Putamen (tissue), 1 donor: Measurements from ENCODE around the gene MICALL2.
A peak's percentile ranks its signal among the peaks of the same experiment; 100 is the strongest.

Experiments
- DNase-seq: peaks from one replicate; pipeline ENCODE4 v3.0.0-alpha.2; 2016; ENCODE audit warnings: low spot score

Gene MICALL2

DNA sequence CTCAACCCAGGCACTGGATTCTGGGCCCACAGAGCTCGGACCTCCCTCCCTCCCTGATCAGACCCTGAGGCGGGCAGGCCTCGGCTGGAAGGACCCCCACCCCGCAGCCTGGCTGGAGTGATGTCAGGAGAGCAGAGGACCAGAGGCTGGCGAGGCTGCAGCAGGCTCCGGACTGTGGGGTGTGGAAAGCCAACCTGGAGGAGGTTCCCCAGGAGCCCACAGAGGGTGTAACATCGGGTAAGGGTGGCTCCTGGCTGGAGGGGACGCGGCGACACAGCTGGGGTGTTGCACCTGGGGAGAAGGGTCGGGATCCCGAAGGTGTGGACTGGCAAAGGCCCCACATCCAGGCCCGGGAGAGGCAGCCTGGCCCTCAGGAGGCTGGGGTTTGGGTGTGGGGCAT, 8.9 kb upstream of the MICALL2 start:
- no peak for DNase-seq

DNA sequence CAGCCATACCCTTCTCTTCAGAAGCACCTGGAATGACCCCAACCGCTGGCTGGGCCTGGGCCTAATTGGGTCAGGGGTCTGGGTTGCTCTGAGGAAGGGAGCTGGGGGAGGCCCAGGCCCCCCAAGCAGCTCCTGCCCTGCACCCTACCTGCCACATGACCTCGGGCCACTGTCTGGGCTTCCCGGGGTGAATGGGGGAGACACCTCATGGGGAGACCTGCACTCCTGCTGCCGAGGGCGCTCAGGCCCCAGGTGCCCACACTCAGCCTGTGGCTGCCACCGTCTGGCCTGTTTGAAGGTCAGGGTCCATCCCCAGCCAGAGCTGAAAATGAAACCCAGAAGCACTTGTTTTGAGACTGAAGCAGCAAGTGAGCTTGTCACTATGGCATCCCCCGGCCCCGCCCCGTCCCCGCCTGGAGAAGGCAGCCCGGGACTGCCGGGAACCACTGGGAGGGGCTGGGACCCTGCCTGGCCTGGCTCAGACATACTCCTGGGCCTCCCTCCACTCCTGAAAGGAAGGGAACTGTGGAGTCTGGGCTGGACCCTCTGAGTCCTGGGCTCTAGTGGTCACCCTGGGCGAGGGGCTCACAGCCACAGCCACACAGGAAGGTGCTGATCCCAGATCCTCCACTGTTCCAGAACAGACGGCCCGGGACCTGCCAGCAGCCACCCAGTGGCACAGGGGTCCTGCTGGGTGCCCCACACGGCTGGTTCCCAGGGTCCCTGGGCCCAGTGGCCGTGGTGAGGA, 7.4 kb upstream of the MICALL2 start:
- no peak for DNase-seq

DNA sequence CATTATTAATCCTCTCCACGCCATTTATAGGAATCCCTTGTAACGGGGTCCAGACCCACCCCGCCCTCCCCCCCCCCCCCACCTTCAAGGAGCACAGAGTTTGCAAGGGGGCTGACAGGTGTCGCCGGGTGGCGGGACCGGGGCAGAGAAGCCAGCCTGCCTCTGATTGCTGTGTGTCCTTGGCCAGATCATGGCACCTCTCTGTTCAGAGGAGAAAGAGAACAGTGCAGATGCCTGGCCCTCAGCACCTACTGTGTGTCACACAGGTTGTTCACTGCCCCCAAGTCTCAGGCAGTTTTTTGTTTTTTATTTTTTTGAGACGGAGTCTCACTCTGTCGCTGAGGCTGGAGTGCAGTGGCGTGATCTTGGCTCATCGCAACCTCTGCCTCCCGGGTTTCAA, 5.4 kb upstream of the MICALL2 start:
- no peak for DNase-seq

DNA sequence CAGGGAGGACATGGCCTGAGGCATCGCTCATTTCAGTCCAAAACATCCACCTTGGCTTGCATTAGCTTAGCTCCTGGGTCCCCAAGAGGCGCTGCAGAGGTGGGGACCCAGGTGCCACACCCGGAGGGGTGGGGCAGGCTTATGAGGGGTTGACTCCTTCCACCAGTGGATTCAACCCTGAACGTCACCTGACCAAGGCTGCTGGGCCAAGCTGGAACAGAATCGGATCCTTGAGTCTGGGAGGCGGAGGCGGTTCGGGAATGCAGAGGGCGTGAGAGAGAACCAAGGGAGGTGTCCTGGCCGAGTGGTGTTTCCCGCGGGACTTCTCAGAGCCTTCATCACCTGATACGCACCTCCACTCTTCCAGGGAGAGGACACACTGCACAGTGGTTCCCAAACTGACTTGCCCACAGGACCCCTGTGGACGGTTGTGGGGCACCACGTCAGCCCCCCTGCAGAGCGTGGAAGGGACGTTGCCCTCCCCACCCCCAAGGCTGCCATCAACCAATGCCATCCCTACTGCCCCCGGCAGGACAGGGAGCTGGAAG, 4.5 kb upstream of the MICALL2 start:
- DNase-seq, result no peak

DNA sequence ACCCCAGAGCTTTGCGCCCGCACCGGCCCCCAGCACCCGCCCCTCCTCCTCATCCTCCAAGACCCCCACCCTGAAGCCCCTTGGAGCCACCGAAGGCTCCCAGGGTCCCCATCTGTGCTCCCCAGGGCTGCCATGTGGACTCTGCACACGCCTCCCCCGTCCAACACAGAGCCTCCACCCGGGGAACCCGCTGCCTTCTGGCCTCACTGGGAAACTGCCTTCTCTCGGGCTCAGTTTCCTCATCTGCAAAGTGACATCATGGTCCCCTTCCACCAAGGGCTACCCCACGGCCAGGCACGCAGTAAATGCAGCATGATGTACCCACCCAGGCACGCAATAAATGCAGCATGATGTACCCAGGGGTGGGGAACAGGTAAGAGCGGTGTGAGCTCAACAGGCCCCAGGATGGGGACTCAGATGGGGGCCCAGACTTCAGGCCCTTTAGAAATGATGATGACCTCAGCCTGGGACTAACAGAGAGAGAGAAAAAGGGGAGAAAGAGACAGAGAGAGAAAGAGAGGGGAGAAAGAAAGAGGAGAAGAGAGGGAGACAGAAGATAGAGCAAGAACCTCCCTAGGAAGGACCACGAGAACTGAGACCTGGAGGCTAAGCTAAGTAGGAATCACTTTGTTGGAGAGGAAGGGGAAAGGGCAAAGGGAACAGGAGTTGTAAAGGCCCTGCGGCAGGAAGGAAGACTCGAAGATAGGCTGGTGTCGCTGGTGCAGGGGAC, 2.5 kb upstream of the MICALL2 start:
- DNase-seq, result no peak

DNA sequence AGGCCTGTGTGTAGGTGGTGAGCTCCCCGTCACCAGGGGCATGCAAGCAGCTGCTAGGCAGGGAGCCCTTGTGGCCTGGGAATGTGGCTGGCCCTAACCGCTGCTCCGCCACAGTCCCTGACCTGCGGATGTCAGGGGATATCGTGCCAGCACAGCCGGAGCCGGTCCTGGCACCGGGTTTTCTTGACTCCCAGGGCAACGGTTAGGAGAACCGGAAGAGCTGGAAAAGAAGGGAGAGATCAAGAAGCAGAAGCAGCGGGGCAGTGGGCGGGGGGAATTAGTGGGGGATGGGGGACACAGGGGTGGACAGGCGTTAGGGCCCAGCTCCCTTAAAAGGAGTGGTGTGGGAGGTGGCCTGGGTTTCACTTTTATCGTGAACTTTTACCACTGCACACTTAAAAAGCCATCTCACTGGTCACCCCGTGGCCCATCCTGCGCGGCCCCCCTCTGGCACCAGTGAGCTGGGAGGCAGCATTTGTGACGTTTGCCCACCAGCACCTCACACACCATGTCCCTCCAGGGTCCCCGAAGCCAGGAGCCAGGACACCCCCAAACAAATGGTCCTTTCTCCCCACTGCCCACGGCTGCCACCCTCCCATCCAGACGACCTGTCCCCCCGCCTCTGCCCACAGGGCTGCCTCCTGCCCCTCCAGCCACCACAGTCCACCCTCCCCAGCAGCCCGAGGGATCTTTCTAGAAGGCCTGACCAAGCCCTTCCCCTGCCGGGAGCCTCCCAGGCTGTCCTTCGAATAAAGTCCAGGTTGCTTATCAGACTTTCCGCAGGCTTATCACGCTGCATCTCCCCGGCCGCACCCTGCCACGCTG, 1.8 kb upstream of the MICALL2 start:
- DNase-seq, result no peak

DNA sequence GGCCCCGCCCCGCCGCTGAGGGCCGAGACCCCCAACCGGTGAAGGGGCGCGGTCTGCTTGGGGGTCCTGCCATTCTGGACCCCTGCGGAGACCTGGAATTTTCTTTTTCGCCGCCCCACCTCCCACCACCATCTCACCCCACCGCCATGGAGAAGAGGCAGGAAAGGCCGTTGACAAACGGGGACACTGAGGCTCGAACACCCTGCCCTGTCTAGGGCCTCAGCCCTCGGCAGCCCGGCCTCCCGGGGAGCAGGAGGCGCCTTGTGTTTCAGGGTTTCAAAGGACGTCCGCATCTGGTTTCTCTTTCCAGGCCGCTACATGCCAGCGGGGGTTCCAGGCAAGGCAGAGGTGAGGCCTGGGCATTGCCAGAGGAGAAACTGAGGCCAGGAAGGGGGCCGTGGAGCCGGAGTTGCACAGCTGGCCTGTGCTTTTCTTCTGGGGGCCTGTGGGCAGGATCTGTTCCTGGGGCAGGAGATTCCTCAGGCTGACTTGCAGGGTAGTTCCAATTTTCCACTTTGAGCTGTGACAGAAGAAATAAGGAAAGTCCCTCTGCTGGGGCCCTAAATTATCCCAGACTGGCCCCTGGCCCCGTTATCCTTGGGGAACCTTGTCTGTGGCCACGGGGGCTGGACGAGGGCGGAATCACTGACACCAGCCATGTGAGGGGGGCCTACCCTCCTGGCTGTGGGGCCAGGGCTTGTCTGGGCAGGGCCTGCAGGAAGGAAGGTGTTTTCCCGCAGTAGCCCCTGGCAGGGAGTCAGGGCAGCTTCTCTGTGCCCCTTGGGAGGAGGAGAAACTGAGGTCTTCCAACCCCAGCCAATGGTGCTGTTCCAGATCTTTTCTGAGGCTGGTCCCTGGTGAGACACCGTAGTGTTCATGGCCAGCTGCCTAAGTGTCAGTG, 900 bp upstream of the MICALL2 start:
- DNase-seq, result no peak

DNA sequence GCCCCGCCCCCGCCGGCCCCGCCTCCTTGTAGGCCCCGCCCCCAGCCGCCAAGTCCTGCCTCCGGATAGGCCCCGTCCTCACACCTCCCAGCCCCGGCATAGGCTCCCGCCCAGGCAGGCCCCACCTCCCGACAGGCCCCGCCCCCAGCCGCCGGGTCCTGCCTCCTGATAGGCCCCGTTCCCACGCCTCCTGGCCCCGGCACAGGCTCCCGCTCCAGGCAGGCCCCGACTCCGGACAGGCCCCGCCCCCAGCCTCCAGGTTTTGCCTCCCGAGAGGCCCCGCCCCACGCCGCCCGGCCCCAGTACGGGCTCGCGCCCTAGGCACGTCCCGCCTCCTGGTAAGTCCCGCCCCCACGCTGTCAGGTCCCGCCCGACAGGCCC, 232 bp upstream of the MICALL2 start:
- peak; percentile 99 for DNase-seq

DNA sequence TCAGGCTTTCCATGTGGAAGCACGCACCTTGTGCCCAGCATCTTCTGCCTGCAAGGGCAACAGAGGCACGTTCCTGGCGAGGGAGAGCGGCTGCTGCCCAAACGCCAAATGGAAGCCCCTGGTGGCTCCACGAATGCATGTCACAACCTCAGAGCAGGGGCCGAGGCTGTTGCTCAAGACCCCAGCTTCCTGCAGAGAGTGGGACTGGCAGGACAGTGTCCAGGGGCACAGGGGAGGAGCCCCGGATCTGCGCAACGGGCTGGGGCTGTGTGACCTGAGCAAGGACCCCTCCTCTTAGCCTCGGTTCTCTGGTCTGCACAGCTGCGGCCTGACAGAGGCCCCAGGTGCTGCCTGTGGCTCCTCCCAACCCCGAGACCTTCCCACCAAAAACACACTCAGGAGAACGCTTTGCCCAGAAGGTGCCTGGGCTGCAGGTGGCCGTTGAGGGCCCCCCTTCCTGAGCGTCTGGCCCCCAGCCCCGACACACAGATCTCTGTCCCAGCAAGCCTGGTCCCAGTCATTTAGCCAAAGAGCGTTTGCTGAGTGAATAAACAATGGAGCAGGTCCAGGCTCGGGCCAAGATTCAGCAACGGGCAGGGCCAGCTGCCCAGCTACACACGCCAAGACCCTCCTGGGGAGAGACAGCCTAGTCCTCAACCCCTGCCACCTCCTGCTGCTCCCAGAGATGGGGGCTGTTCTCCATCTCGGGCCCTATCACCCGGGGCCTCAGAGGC, 1.2 kb downstream of the MICALL2 start:
- DNase-seq, result no peak

DNA sequence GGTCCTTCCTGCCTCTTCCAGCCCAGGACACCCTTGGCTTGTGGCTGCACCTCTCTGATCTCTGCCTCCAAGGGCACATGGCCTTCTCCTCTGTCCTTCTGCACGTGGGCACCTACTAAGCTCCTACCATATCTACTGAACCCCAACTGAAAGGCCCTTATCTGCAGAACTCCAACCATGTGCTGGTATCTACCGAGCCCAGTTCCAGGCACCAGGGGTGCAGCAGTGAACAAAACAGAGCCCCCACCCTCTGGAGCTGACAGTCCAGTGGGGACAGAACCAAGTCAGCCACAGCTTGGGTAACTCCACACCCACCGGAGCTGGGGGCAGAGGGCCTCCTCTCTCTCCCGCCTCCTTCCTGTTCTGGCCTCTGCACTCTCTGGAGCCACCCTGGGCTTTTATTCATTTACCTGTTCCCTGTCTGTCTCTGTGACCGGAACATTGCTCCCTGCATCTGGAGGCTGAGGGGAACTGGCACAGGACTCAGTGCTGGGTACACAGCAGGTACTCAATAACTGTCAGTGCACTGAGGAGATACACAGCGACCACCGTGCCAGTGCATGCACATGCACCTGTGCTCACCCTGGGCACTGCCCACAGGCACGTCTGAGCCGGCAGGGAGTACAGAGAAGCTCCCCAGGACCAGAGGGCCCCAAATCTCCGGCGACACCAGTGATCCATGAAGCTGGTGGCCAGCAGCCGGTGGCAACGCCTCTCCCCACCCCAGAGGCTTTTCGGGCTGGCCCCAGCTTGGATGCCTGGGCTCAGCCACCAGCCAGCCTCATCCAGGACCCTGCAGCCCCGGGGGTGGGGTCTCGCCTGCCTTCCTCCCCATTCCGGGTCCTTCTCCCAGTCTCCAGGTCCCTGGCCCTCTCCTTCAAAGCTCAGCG, 2.0 kb downstream of the MICALL2 start:
- DNase-seq, result no peak

DNA sequence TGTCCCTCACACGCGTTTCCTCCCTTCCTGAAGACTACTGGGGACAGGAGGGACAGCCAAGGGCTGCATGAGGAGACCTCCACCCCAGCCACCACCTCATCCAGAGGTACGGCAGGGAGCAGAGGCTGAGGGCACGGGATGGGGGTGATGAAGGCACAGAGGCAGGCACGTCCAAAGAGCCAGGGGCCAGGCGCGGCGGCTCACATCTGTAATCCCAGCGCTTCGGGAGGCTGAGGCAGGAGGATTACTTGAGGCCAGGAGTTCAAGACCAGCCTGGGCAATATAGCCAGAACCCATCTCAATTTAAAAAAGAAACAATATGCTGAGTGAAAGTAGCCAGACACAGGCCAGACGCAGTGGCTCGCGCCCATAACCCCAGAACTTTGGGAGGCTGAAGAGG, 3.3 kb downstream of the MICALL2 start:
- no peak for DNase-seq

DNA sequence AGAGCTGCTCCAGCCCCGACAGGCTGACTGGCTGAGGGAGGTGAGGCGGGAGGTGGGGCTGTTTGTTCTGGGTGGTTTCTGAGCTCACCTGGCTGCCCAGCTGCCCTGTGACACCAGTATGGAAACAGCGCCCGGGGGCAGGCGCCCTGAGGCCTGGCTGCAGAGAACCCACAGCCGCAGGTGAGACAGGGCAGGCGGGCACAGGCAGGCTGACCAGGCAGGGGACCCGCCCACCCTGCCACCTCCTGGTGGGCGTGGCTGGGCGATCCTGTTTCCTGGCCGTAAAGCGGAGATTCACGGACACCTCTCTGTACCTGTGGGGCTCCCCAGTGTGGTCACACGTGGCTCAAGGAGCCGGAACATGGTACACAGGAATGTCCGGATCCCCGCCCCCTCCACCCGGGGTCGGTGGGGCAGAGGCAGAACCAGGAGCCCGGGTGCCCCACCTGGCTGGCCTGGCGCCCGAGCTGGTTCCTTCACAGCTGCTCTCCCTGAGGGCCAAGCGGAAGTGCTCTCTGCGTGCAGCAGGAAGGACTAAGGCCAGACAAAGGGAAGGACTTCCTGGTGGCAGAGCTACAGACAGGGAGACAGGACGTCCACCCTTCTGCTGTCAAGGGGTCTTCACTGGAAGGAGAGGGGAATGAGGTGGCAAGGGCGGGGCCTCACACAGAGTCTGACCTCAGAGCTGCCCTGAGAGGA, 3.9 kb downstream of the MICALL2 start:
- no peak for DNase-seq

DNA sequence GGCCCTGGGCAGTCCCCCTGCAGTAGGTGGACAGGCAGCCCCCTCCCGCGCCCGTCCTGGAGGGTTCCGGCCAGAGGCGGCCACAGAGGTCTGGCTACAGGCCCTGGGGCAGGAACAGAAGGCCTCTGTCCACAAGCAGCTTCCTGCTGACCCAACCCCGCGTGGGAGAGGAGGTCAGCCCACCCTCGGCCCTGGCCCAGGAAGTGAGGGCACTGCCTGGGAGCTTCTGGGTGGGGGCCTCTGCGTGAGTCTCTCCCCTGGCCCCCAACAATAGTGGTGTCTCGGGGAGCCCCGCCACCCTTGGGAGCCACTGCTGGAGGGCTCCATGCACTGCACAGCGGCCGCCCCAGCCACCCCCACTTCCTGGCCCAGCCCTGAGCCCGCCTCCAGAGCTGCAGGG, 4.7 kb downstream of the MICALL2 start:
- DNase-seq, result peak; percentile 49

DNA sequence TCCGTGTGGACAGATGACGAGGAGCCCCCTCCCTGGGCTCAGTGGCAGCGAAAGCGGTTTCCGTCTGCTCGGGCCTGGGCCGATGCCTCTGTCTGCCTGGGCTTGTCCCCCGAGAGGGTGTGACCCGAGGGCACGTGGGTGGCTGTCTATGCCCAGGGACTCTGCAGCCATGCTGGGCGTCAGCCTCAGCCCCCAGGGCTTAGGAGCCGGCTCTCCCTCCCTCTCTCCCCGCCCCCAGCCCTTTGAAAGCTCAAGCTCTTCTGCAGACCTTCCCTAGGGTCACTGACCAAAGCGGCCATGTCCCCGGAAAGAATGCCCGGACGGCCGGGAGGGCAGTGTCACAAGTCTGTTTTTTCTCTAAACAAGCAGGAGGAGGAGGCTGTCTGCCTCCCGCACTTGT, 7.1 kb downstream of the MICALL2 start:
- no peak for DNase-seq

DNA sequence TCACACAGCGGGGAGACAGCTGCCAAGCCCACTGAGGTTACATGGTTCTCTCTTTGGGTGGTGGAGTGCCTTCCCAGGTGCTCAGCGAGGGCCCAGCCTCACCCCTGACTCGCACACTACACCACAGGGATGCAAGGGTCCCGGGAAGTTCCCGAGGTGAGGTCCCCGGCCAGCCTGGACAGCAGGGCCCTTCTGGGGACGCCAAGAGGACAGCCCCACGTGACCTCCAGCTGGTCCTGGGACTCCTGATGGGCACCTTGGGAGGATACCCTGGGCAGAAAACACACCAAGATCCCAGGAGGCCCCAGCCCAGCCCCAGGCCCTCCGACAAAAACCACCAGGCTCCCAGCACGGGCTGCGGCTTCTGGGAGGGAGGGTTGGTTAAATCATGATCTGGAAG, 8.3 kb downstream of the MICALL2 start:
- no peak for DNase-seq

DNA sequence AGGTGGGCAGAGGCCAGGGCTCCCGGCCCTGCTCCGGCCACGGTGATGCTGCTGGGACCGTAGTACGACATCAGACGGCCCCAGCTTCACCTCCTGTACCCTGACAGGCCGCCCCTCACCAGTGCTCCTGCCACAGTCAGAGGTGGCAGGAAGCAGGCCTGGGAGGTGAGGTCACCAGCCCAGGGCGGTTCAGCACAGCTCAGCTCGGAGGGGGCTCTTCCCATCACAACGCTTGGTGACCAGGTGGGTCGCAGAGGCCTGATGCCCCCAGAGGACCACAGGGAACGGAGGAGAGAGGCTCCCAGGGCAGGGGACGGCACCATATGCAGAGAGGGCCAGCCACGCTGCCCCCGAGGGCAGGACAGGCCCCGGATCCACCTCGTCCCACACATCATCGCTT, 8.8 kb downstream of the MICALL2 start:
- no peak for DNase-seq

DNA sequence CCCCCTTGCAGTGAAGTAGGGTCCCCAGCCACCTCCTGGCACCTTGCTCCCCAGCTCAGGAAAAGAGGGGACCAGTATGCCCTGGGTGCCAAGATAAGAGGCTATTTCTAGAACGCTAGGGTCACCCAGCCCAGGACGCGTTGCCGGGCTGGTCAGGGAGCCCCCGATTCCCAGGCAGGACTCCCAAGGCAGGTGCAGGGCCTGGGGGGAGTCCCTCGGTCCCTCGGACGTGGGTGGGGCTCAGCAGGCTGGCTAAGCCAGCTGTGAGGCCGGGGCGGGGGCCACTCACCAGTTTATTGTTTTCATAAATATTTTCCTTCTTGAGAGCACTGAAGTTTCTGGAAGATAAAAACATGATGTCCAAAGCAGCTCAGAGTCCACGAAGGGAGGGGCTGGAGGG, 9.3 kb downstream of the MICALL2 start:
- DNase-seq, result no peak

DNA sequence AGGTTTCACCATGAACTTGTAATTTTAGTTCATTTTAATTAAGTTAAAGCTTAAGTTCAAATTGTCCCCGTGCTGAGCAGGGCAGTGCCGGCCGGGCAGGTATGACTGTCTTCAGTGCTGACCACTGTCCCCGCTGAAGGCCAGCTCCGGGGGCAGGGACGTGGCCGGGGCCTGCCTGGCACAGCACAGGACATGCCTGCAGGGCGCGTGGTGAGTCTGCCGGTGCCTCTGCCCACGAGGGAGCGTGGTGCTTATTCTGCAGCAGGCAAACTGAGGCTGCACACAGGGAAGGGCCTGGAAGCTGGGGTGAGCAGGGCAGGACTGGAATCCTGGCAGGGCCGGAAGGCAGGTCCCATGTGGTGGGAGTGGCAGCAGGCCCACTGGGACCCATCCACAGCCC, 9.8 kb downstream of the MICALL2 start:
- no peak for DNase-seq

DNA sequence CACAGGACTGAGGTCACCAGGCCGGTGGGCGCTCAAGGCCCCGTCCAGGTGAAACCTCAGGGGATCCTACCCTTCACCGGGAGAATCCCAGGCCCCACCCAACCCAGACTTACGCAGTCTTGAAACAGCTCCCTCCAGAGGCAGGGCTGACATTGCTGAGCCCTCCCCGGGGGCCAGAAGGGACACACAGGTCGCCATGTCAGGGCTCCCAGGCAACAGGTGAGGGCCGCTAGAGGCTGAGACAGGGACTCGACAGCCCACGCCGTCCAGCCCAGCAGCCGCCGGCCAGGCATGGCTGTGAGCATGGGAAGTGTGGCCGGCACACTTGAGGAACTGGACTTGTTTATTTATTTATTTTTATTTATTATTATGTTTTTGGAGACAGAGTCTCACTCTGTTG, 10.3 kb downstream of the MICALL2 start:
- DNase-seq, result no peak
